DND-41 (cell line): ENCODE results near the gene PIN4.

Source experiments
- ATAC-seq: fragments of 200-7000 bp; cut with Tn5 transposase; 3 replicates; pipeline ENCODE4 v1.9.1; 2021; ENCODE audit warnings: low read depth; ENCODE audit not compliant: insufficient read depth
- DNase-seq: peaks from one replicate; pipeline ENCODE4 v3.0.0-alpha.2; 2020
- H2AFZ ChIP-seq: 2 replicates; pipeline ENCODE4 v1.6.0; 2012; ENCODE audit warnings: low read depth, low read length
- H3K27ac ChIP-seq: 2 replicates; pipeline ENCODE4 v1.5.1; 2012; ENCODE audit warnings: low read length, inconsistent platforms
- H3K27me3 ChIP-seq: fragments of 200-600 bp; sonication (generic); 2 replicates; pipeline ENCODE4 v1.6.0; 2012; ENCODE audit warnings: low read length, mild to moderate bottlenecking, inconsistent platforms; ENCODE audit not compliant: insufficient read depth, poor library complexity
- H3K36me3 ChIP-seq: 2 replicates; pipeline ENCODE4 v1.5.1; 2012; ENCODE audit warnings: low read length, inconsistent platforms; ENCODE audit not compliant: insufficient read depth
- H3K4me1 ChIP-seq: 2 replicates; pipeline ENCODE4 v1.5.1; 2012; ENCODE audit warnings: mild to moderate bottlenecking, low read length; ENCODE audit not compliant: insufficient read depth
- H3K4me2 ChIP-seq: 2 replicates; pipeline ENCODE4 v1.6.0; 2012; ENCODE audit warnings: mild to moderate bottlenecking, moderate library complexity, low read length, inconsistent platforms; ENCODE audit not compliant: insufficient read depth
- H3K4me3 ChIP-seq, 2 experiments: fragments of 200-600 bp in 1 of 2; shearing (Covaris generic) in 1 of 2; 2 replicates each; pipeline ENCODE4 v1.5.1; 2012 to 2016; ENCODE audit warnings: inconsistent platforms in 2 of 2, low read length in 2 of 2, mild to moderate bottlenecking in 2 of 2, low read depth in 1 of 2, moderate library complexity in 1 of 2
- H3K79me2 ChIP-seq: 2 replicates; pipeline ENCODE4 v1.6.0; 2012; ENCODE audit warnings: low read length, inconsistent platforms; ENCODE audit not compliant: insufficient read depth
- H3K9ac ChIP-seq: 2 replicates; pipeline ENCODE4 v1.6.0; 2012; ENCODE audit warnings: low read depth, mild to moderate bottlenecking, inconsistent platforms, low read length, moderate library complexity
- H3K9me3 ChIP-seq: 2 replicates; pipeline ENCODE4 v1.5.1; 2012; ENCODE audit warnings: low read length, moderate library complexity, mild to moderate bottlenecking, inconsistent platforms; ENCODE audit not compliant: insufficient read depth, severe bottlenecking
- H4K20me1 ChIP-seq: 2 replicates; pipeline ENCODE4 v1.6.0; 2012; ENCODE audit warnings: low read length; ENCODE audit not compliant: insufficient read depth
- EZH2 ChIP-seq: IDR thresholded peaks from 3 replicates; pipeline ENCODE4 v1.6.1; 2012; ENCODE audit warnings: borderline replicate concordance, low read depth, mild to moderate bottlenecking, moderate library complexity, low read length, inconsistent platforms; ENCODE audit not compliant: severe bottlenecking
- TF ChIP-seq, protein P1 (sequence below): IDR thresholded peaks from 2 replicates; pipeline ENCODE4 v1.5.1; 2012; ENCODE audit warnings: borderline replicate concordance, low read length, moderate library complexity, mild to moderate bottlenecking; ENCODE audit not compliant: poor library complexity, severe bottlenecking; ENCODE audit errors: extremely low read depth

Gene PIN4

DNA sequence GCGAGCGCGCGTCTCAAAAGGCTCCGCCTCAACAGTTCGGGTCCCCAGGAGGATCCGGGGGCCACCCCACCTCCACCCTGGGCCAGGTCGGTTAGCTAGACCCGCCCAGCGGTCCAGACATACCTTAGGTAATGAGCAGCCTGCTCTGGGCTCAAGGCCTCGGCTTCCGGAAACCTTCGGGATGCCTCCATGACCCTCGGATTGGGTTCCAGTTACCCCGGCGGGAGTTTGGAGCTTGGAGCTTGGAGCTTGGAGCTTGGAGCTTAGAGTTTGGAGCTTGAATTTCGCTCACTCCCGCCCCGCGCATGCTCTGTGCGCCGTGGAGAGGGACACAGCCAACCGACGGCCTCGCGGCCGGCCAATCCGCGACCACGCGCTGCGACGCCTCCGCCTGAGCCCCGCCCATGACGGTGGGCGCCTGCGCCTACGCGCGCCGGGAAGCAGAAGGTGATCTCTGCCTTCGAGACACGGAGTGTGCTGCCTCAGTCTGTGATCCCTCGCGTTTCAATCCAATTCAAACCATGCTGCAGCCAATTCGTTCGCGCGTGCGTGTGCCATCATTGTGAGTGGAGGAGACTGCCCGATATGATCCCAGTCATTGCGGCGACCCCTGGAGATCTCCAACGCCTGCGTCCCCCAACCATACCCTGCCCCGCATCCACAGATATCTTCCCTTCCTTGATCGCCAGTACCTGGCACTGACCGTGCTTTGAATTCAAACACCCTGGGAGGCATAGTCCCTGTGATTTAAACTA lies 57.3 kb downstream of the PIN4 start, which contains the start of gene ERCC6L:
ERCC6L (minus strand) TSS at position 307 of the 755 bp plus-strand sequence; CDS start at position 191, 116 bp downstream.
- Histone ChIP-seq H3K4me3 (peak within 1 kb of the TSS; percentile 39 to 84; a peak in 3 of 4 replicates), H3K27me3 (no peaks in the 10 kb centered on the region), H3K79me2 (peaks cover 37% of the 10 kb centered on the region), H4K20me1 (no peaks in the 10 kb centered on the region), H3K9me3 (no peaks in the 10 kb centered on the region), H3K4me1 (peaks cover 19% of the 10 kb centered on the region), H3K36me3 (peaks cover 15% of the 10 kb centered on the region; the same call in 1 of the 2 replicates), H3K9ac (peak within 1 kb of the TSS; percentile 66), H3K27ac (peak within 1 kb of the TSS; percentile 90), H3K4me2 (peak within 1 kb of the TSS; percentile 90), H2AFZ (peak within 1 kb of the TSS; percentile 86)
- ATAC-seq (peak; percentile 97), DNase-seq (peak; percentile 90)
- TF ChIP-seq, protein P1, sequence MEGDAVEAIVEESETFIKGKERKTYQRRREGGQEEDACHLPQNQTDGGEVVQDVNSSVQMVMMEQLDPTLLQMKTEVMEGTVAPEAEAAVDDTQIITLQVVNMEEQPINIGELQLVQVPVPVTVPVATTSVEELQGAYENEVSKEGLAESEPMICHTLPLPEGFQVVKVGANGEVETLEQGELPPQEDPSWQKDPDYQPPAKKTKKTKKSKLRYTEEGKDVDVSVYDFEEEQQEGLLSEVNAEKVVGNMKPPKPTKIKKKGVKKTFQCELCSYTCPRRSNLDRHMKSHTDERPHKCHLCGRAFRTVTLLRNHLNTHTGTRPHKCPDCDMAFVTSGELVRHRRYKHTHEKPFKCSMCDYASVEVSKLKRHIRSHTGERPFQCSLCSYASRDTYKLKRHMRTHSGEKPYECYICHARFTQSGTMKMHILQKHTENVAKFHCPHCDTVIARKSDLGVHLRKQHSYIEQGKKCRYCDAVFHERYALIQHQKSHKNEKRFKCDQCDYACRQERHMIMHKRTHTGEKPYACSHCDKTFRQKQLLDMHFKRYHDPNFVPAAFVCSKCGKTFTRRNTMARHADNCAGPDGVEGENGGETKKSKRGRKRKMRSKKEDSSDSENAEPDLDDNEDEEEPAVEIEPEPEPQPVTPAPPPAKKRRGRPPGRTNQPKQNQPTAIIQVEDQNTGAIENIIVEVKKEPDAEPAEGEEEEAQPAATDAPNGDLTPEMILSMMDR, result no peak
- no peak for TF ChIP-seq EZH2

DNA sequence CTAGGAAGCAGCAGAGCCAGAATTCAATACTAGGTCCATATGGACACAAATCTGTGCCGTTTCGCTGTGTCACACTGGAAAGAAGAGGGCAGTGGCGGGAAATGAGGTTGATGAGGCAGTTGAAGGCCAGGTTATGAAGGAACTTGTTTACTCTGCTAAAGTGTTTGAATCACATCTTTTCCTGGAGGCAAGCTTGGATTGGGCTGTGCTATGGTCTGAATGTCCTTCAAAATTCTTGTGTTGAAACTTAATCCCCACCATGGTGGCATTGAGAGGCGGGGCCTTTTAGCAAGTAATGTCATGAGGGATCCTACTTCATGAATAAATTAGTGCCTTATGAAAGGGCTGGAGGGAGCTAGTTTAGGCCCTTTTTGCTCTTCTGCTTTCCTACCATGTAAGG lies 59.4 kb downstream of the PIN4 start:
- H3K79me2 ChIP-seq, result peaks cover 25% of the 10 kb centered on the region
- DNase-seq, result no peak
- no peak for ATAC-seq
- no peak overlapping the region for H3K4me3 ChIP-seq
- TF ChIP-seq, protein P1, result no peak
- no peak for TF ChIP-seq EZH2
- H2AFZ ChIP-seq, result no peak overlapping the region
- H3K4me2 ChIP-seq, result no peak overlapping the region
- H3K27me3 ChIP-seq, result no peaks in the 10 kb centered on the region
- peaks cover 8% of the 10 kb centered on the region; the same call in 1 of the 2 replicates for H3K36me3 ChIP-seq
- no peaks in the 10 kb centered on the region for H4K20me1 ChIP-seq
- no peaks in the 10 kb centered on the region for H3K9me3 ChIP-seq
- no peak overlapping the region for H3K27ac ChIP-seq
- no peak overlapping the region for H3K9ac ChIP-seq
- H3K4me1 ChIP-seq, result peaks cover 19% of the 10 kb centered on the region

DNA sequence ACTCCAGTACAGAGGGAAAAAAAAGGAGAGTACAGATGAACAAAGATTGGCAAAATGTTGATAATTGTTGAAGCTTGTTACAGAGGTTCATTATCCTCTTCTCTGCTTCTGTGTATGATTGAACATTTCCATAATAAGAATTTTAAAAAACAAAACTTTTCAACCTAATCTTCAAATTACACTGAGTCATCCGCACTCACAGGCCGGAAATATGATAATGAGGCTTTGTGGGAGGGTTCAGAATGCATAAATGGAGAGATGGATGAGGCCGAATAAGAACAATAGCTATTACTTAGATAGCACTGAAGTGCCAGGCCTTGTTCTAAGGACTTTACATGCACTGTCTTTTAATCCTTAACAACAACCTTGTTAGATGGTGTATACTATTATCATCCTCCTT lies 61.9 kb downstream of the PIN4 start:
- ATAC-seq (no peak), DNase-seq (no peak)
- H3K4me2 ChIP-seq, result no peak overlapping the region
- no peaks in the 10 kb centered on the region for H4K20me1 ChIP-seq
- H3K79me2 ChIP-seq, result peaks cover 3% of the 10 kb centered on the region
- no peak for TF ChIP-seq EZH2
- TF ChIP-seq, protein P1, result no peak
- H3K9me3 ChIP-seq, result no peaks in the 10 kb centered on the region
- H3K4me3 ChIP-seq, result no peak overlapping the region
- H3K27me3 ChIP-seq, result no peaks in the 10 kb centered on the region
- H3K36me3 ChIP-seq, result no peaks in the 10 kb centered on the region
- no peak overlapping the region for H3K27ac ChIP-seq
- no peak overlapping the region for H2AFZ ChIP-seq
- H3K4me1 ChIP-seq, result peaks cover 5% of the 10 kb centered on the region
- H3K9ac ChIP-seq, result no peak overlapping the region
